Measurements from ENCODE around the gene KRTAP9-8. TPM values are rescaled to one million over a fixed set of nuclear protein-coding genes. Genes with fewer than 3 reads are reported as not detected.
"Not testable (repeated sequence)": the region's sequence is repeated elsewhere in the genome, so short reads cannot be mapped to it uniquely, and the experiment has no call there.

The KRTAP9-8 gene, protein sequence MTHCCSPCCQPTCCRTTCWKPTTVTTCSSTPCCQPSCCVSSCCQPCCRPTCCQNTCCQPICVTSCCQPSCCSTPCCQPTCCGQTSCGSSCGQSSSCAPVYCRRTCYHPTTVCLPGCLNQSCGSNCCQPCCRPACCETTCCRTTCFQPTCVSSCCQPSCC
- polyA plus RNA-seq (ENCODE audit: insufficient read depth in 1 of 5, insufficient read length in 5 of 5, low replicate concordance in 1 of 5): not detected
- long read RNA-seq, donor 1: 0 reads
- long read RNA-seq, donor 2: 0 reads
- long read RNA-seq, donor 3: 0 reads
- long read RNA-seq, donor 4: 0 reads
- long read RNA-seq, donor 5: 0 reads
- long read RNA-seq, donor 6: 0 reads
- long read RNA-seq, donor 7: 0 reads
- long read RNA-seq, donor 8: 0 reads

DNA sequence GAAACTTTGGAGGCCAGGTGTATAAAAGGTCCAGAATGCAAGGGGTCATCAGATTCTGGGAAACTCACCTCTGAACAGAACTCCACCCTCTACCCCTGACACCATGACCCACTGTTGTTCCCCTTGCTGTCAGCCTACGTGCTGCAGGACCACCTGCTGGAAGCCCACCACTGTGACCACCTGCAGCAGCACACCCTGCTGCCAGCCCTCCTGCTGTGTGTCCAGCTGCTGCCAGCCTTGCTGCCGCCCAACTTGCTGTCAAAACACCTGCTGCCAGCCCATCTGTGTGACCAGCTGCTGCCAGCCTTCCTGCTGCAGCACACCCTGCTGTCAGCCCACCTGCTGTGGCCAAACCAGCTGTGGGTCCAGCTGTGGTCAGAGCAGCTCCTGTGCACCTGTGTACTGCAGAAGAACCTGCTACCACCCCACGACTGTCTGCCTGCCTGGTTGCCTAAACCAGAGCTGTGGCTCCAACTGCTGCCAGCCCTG, at the start of gene KRTAP9-8:
KRTAP9-8 (plus strand) TSS at position 51 of the 489 bp plus-strand sequence; CDS start at position 104, 53 bp downstream.
- DNase-seq: not testable (repeated sequence)

DNA sequence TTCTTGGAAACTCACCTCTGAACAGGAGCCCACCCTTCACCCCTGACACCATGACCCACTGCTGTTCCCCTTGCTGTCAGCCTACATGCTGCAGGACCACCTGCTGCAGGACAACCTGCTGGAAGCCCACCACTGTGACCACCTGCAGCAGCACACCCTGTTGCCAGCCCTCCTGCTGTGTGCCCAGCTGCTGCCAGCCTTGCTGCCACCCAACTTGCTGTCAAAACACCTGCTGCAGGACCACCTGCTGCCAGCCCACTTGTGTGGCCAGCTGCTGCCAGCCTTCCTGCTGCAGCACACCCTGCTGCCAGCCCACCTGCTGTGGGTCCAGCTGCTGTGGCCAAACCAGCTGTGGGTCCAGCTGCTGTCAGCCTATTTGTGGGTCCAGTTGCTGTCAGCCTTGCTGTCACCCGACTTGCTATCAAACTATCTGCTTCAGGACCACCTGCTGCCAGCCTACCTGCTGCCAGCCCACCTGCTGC, 47.9 kb upstream of the KRTAP9-8 start, which contains the start of gene KRTAP9-1:
KRTAP9-1 (plus strand) TSS at position 51 of the 482 bp plus-strand sequence; CDS start at position 51, 0 bp downstream.
- DNase-seq: not testable (repeated sequence)

DNA sequence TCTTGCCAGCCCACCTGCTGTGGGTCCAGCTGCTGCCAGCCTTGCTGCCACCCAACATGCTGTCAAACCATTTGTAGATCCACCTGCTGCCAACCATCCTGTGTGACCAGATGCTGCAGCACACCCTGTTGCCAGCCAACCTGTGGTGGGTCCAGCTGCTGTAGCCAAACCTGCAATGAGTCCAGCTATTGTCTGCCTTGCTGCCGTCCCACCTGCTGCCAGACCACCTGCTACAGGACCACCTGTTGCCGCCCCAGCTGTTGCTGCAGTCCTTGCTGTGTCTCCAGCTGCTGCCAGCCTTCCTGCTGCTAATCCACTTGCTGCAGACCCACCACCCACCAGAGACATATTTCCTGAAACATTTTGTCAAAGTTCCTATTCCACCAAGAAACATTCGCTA, 47.5 kb upstream of the KRTAP9-8 start:
- DNase-seq: no peak

DNA sequence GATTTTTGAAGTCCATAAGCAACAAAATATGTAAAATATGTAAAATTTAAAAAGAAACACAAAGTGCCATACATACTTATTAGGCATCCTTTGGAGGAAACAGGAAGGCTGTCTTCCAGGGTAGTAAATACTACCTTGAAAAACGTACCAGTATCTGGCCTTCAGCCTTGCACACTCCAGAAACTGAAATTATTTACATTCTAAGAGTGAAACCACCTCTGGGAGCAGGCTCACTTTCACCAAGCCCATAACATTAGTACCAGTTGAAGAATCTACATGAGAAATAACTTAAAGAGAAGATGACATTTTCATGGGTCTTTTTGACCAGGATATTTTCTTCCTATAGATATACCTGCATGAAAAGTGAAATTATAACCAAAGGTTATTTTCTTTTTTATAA, 41.7 kb upstream of the KRTAP9-8 start:
- DNase-seq: no peak

DNA sequence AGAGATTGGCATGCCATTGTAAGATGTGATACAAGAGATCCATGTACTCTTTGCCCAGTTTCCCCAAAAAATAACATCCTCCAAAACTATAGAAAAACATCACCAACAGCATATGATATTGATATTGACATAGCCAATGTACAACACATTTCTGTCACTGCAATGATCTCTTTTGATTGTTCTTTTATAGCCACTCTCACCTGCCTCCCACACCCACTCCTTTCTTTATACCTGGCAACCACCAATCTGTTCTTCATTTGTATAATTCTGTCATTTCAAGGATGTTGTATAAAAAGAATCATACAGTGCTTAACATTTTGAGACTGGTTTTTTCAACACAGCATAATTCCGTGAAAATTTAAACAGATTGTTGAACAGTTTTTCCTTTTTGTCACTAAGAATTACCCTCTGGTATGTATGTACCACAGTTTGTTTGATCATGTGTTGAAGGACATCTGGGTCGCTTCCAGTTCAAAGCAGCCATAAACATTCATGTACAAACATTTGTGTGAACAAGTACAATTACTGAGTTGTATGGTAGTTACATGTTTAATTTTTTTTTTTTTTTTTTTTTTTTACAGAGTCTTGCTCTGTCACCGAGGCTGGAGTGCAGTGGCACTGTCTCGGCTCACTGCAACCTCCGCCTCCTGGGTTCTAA, 38.2 kb upstream of the KRTAP9-8 start:
- DNase-seq: no peak

DNA sequence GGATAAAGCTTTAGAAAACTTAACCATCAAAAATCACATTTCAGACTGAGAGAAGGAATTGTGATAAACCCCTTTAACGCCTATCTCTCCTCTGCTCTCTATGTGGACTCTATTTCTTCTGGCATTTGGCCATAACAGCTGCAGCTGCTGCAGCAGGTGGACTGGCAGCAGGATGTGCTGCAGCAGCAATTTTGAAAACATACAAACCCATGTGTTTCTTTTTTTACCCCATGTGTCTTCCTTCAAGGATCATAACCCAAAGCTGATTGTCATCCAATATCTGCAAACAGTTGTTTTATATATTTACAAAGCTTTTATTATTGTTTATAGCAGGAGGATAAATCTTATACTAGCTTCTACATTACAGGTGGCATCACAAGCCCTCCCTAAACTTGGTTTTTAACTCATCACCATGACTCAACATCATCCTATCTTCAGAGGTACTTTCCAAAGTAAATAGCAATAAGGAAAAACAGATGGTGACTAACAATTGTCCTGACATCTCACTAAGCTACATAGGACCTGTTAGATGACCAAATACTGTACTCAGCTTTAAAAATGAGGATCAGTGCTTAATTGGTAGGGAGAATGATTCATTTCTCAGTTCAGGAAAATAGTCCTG, 25.8 kb upstream of the KRTAP9-8 start:
- DNase-seq: no peak

DNA sequence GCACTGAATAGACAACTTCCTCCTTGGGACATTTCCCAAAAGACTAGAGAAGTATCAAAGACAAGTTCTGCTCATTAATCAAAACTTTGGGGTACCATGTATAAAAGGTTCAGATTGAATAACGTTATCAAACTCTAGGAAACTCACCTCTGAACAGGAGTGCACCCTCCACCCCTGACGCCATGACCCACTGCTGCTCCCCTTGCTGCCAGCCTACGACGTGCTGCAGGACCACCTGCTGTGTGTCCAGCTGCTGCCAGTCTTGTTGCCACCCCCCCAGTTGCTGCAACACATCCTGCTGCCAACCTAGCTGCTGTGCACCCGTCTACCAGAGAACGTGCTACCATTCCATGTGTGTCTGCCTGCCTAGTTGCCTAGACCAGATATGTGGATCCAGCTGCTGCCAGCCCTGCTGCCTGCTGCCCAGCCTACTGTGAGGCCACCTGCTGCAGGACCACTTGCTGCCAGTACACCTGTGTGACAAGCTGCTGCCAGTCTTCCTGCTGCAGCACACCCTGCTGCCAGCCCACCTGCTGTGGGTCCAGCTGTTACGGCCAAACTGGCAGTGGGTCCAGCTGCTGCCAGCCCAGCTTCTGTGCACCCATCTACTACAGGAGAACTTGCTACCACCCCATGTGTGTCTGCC, 25.2 kb upstream of the KRTAP9-8 start:
- no peak for DNase-seq

DNA sequence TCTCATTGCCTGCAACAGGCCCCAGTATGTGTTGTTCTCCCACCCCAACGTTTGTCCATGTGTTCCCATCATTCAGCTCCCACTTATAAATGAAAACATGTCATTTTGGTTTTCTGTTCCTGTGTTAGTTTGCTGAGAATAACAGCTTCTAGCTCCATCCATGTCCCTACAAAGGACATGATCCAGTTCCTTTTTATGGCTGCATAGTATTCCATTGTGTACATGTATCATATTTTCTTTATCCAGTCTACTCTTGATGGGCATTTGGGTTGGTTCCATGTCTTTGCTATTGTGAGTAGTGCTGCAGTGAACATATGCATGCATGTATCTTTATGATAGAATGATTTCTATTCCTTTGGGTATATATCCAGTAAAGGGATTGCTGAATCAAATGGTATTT, 22.1 kb upstream of the KRTAP9-8 start:
- no peak for DNase-seq

DNA sequence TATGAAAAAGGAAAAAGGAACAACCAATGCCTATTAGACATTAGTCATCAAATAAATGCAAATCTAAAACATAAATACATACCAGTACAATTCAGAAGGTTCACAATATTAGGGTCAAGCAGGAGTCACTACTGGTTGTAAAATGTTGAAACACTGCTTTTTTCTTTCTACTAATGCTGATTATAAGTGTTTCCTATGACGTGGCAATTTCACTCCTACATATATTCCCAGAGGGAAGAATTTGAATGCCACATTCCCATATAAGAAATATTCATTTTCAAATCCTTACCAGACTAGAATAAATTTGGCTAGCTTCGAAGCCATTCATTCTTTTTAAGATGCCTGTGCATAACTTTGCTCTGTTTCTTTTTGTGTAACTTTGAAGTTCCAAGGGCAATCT, 14.0 kb upstream of the KRTAP9-8 start:
- no peak for DNase-seq

DNA sequence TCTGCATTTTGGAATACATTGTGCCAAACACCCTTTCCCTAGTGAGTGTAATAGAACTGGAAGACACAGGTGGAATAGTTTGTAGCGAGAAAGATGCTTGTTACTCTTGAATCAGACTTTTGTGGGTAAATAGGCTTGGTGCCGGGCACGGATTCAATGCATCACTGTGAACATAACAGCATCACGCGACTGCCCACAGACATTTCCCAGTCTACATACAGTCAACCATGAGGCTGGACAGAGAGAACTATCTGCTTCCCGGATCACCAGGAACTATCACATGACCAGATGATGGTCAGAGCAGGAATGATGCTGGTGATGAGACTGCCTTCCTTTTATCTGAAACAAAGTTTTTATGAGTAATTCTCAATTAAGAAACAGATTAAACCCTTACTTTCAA, 11.7 kb upstream of the KRTAP9-8 start:
- no peak for DNase-seq

DNA sequence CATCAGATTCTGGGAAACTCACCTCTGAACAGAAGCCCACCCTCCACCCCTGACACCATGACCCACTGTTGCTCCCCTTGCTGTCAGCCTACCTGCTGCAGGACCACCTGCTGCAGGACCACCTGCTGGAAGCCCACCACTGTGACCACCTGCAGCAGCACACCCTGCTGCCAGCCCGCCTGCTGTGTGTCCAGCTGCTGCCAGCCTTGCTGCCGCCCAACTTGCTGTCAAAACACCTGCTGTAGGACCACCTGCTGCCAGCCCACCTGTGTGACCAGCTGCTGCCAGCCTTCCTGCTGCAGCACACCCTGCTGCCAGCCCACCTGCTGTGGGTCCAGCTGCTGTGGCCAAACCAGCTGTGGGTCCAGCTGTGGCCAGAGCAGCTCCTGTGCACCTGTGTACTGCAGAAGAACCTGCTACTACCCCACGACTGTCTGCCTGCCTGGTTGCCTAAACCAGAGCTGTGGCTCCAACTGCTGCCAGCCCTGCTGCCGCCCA, 11.2 kb upstream of the KRTAP9-8 start, which contains the start of gene KRTAP9-2:
KRTAP9-2 (plus strand) TSS at position 51 of the 498 bp plus-strand sequence; CDS start at position 58, 7 bp downstream.
- DNase-seq: not testable (repeated sequence)

DNA sequence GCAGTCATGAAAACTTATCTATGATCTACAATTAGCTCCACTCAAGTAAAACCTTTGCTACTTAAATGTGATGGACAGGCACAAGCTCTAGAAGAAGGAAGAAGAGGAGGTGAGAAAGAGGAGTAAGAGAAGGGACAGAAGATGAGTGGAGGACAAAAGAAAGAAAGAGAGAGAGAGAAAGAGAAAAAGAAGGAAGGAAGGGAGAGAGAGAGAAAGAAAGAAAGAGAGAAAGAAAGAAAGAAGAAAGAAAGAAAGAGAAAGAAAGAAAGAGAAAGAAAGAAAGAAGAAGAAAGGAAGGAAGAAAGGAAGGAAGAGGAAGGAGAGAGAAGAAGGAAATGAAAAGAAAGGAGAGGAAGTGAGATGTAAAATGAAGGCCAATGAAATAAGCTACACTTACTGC, 7.7 kb upstream of the KRTAP9-8 start:
- DNase-seq: no peak

DNA sequence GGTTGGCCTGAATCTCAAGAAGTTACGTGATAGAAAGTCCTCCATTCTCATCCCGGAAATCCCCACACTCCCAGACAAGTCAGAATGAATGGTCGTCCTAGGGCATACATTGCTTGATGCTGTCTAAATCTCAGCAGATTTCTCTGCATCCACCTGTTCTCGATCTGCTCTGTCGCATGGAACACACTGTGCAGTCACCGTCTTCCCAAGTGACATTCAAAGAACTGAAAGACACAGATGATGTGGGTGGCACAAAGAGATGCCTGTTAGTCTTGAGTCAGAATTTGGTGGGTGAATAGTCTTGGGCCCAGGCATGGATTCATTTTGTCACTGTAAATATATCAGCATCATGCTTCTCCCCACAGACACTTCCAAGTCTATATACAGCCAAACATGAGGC, 6.1 kb upstream of the KRTAP9-8 start:
- no peak for DNase-seq

DNA sequence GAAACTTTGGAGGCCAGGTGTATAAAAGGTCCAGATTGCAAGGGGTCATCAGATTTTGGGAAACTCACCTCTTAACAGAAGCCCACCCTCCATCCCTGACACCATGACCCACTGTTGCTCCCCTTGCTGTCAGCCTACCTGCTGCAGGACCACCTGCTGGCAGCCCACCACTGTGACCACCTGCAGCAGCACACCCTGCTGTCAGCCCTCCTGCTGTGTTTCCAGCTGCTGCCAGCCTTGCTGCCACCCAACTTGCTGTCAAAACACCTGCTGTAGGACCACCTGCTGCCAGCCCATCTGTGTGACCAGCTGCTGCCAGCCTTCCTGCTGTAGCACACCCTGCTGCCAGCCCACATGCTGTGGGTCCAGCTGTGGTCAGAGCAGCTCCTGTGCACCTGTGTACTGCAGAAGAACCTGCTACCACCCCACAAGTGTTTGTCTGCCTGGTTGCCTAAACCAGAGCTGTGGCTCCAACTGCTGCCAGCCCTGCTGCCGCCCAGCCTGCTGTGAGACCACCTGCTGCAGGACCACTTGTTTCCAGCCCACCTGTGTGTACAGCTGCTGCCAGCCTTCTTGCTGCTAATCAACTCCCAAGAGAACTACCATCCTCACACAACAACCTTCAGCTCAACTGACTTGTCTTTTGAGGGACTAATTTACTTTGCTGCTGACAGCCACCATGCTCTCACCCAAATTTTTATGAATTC, 5.2 kb upstream of the KRTAP9-8 start, which contains the start of gene KRTAP9-3:
KRTAP9-3 (plus strand) TSS at position 51 of the 707 bp plus-strand sequence; CDS start at position 104, 53 bp downstream.
- not testable (repeated sequence) for DNase-seq

DNA sequence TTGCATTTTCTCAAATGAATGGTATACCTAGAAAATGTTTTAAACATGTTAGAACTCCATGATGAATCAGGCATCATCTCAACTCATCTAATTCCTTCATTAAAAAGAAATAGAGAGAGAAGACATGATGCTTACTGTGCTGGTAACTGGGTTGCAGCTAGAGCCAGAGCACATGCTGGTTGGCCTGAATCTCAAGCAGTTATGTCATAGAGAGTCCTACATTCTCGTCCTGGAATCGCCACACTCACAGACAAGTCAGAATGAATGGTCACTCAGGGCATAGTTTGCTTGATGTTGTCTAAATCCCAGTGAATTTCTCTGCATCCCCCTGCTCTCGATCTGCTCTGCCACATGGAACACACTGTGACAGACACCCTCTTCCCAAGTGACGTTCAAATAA, 683 bp upstream of the KRTAP9-8 start:
- not testable (repeated sequence) for DNase-seq

DNA sequence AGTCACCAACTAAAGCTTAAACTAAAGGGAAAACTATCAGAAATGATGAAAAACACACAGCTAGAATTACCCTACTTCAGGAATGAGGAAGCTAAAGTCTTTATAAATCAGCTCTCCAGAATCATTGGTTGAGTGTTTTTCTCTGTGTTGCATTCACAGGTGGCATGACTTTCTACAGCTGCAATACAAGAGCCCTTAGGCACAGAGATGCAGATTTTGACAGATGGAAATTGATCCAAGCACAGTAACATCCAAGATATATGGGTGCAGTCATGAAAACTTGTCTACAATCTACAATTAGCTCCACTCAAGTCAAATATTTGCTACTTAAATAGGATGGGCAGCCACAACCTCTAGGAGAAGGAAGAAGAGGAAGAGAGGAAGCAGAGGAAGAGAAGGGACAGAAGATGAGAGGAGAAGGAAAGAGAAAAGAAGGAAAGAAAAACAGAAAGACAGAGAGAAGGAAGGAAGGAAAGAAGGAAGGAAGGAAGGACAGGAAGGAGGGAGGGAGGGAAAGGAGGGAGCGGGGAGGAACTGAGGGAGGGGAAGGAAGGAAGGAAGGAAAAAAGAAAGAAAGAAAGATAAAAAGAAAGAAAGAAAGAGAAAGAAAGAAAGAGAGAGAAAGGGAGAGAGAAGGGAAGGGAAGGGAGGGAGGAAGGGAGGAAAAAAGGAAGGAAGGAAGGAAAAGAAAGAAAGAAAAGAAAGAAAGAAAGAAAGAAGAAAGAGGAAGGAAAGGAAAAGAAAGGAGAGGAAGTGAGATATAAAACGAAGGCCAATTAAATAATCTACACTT, 9.4 kb downstream of the KRTAP9-8 start:
- not testable (repeated sequence) for DNase-seq

DNA sequence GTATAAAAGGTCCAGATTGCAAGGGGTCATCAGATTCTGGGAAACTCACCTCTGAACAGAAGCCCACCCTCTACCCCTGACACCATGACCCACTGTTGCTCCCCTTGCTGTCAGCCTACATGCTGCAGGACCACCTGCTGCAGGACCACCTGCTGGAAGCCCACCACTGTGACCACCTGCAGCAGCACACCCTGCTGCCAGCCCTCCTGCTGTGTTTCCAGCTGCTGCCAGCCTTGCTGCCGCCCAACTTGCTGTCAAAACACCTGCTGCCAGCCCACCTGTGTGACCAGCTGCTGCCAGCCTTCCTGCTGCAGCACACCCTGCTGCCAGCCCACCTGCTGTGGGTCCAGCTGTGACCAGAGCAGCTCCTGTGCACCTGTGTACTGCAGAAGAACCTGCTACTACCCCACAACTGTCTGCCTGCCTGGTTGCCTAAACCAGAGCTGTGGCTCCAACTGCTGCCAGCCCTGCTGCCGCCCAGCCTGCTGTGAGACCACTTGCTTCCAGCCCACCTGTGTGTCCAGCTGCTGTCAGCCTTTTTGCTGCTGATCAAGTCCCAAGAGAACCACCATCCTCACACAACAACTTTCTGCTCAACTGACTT, 11.9 kb downstream of the KRTAP9-8 start, which contains the start of gene KRTAP9-4:
KRTAP9-4 (plus strand) TSS at position 51 of the 604 bp plus-strand sequence; CDS start at position 85, 34 bp downstream.
- DNase-seq: not testable (repeated sequence)

DNA sequence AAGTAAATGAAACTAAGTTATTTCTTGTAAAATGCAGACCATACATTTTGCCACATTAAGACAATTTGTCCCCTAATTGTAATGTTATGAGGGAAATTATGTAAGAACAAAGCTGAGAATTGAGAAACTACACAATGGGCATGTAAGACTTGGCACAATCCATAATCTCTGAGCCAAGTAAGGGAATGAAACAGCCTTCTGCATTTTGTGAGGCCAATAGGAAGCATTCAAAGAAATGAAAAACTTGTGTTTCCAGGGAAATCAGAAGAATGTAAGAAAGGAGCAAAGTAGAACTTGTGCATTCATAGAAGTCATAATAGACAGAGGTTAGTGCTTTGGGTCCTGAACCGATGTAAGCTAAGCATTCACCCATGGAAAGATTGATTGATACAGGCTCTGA, 13.5 kb downstream of the KRTAP9-8 start:
- DNase-seq: no peak

DNA sequence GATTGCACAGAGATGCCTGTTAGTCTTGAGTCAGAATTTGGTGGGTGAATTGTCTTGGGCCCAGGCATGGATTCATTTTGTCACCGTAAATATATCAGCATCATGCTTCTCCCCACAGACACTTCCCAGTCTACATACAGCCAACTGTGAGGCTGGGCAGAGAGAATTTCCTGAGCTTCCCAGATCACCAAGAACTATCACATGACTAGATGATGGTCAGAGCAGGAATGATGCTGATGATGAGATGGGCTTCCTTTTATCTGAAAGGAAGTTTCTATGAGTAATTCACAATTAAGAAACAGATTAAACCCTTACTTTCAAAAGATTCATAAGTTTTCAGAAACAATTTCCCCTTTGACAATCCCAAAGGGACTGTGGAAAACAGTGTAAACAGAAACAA, 17.1 kb downstream of the KRTAP9-8 start:
- no peak for DNase-seq

Measured in right lung (tissue), 10 donors.